Measurements from ENCODE around the gene CDKL5. TPM values are rescaled to one million over a fixed set of nuclear protein-coding genes. Genes with fewer than 3 reads are reported as not detected.
"Not testable (repeated sequence)": the region's sequence is repeated elsewhere in the genome, so short reads cannot be mapped to it uniquely, and the experiment has no call there.

CDKL5 gene
- total RNA-seq, 3 donors from 2014 or later: 5.3 to 14.3 (median 6.9) TPM

DNA sequence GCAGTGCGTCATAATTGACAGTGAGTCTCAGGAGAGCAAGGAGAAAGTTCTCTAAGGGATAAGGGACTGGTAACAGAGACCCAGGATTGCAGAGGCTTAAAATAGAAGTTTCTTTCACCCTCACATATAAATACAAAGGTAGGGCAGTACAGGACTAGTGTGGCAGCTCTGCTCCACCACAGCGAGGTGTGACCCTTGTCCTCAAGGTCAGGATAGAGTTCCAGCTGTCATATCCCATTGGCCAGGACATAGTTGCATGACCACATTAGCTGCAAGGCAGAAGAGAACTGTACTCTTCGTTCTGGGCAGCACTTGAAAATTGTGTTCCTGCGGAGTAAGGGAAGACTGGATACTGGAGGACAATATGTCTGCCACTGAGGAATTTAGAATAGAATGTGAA lies 152.0 kb downstream of the CDKL5 start:
- Histone ChIP-seq H3K4me3 (no peak overlapping the region), H3K27me3 (no peaks in the 10 kb centered on the region), H3K36me3 (no peaks in the 10 kb centered on the region), H3K9me3 (no peaks in the 10 kb centered on the region), H3K4me1 (no peaks in the 10 kb centered on the region), H3K27ac (no peak overlapping the region)
- DNase-seq (ENCODE audit: low spot score in 2 of 2): no peak
- intact Hi-C loops (cut with DNase I; ENCODE audit: low total_unique reads): no loop called here
- TF ChIP-seq POLR2A (IDR thresholded peaks at IDR 0.05): no peak
- no peak for TF ChIP-seq POLR2AphosphoS5 (IDR thresholded peaks at IDR 0.05)
- TF ChIP-seq, protein P1, sequence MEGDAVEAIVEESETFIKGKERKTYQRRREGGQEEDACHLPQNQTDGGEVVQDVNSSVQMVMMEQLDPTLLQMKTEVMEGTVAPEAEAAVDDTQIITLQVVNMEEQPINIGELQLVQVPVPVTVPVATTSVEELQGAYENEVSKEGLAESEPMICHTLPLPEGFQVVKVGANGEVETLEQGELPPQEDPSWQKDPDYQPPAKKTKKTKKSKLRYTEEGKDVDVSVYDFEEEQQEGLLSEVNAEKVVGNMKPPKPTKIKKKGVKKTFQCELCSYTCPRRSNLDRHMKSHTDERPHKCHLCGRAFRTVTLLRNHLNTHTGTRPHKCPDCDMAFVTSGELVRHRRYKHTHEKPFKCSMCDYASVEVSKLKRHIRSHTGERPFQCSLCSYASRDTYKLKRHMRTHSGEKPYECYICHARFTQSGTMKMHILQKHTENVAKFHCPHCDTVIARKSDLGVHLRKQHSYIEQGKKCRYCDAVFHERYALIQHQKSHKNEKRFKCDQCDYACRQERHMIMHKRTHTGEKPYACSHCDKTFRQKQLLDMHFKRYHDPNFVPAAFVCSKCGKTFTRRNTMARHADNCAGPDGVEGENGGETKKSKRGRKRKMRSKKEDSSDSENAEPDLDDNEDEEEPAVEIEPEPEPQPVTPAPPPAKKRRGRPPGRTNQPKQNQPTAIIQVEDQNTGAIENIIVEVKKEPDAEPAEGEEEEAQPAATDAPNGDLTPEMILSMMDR (IDR thresholded peaks at IDR 0.05): no peak

DNA sequence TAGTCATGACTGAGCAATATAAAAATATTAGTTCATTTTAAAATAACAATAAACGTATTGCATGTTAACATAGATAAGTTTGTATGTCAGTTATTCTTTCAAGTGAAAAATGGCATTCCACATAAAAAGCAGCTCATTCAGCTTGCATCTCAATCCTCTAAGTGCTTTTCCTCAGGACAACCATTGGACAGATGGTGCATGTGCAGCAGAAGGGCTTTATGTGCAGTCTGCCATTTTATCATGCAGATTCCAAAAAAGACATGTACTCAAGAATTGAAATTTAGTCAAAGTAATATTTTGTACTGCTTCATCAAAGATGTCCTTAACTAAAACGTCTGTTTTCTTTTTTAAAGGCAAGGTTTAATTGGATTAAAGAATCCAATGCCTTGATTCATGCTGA lies 153.1 kb downstream of the CDKL5 start:
- H3K4me1 ChIP-seq: no peaks in the 10 kb centered on the region
- H3K27ac ChIP-seq: no peak overlapping the region
- no peaks in the 10 kb centered on the region for H3K9me3 ChIP-seq
- no peaks in the 10 kb centered on the region for H3K36me3 ChIP-seq
- TF ChIP-seq POLR2AphosphoS5 (IDR thresholded peaks at IDR 0.05): no peak
- TF ChIP-seq, protein P1 (IDR thresholded peaks at IDR 0.05): no peak
- TF ChIP-seq POLR2A (IDR thresholded peaks at IDR 0.05): no peak
- intact Hi-C loops (cut with DNase I; ENCODE audit: low total_unique reads): no loop called here
- H3K27me3 ChIP-seq: no peaks in the 10 kb centered on the region
- H3K4me3 ChIP-seq: no peak overlapping the region
- no peak for DNase-seq (ENCODE audit: low spot score in 2 of 2)

GRCh38 chrX:18579495-18579894 lies 154.1 kb downstream of the CDKL5 start:
- Histone ChIP-seq H3K27me3 (no peaks in the 10 kb centered on the region), H3K27ac (no peak overlapping the region), H3K9me3 (no peaks in the 10 kb centered on the region), H3K4me3 (no peak overlapping the region), H3K36me3 (no peaks in the 10 kb centered on the region), H3K4me1 (no peaks in the 10 kb centered on the region)
- no peak for DNase-seq (ENCODE audit: low spot score in 2 of 2)
- TF ChIP-seq POLR2A (IDR thresholded peaks at IDR 0.05): no peak
- TF ChIP-seq, protein P1 (IDR thresholded peaks at IDR 0.05): no peak
- no peak for TF ChIP-seq POLR2AphosphoS5 (IDR thresholded peaks at IDR 0.05)
- intact Hi-C loops (cut with DNase I; ENCODE audit: low total_unique reads): no loop called here

DNA sequence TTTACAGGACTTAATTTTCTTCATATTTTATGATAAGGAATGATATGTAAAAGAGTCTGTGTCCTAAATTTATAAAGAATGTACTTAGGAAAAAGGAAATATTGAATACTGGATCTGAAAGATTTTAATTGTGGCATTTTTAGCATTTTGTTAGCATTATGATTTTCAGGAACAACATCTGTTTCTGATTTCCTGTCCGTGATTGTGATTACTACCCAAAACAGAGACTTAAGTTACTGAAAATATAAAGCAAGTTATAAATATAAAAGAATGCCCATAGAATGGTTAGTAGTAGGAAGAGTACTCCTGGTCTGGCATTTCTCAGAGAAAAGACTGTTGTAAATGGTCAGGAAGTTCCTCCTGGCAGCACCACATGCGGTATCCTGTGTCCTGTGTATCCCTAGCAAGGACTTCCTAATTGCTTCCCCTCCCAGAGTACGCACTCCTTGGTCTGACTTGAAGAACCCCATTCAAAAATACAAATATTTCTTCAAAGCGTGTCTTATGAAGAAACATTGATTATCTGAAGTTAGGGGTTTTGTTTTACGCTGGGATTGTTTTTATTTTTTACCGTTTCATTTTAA lies 157.6 kb downstream of the CDKL5 start:
- intact Hi-C loops (cut with DNase I; ENCODE audit: low total_unique reads): no loop called here
- H3K27me3 ChIP-seq: no peaks in the 10 kb centered on the region
- no peaks in the 10 kb centered on the region for H3K4me1 ChIP-seq
- no peak for DNase-seq (ENCODE audit: low spot score in 2 of 2)
- TF ChIP-seq POLR2A (IDR thresholded peaks at IDR 0.05) (no peak), POLR2AphosphoS5 (IDR thresholded peaks at IDR 0.05) (no peak)
- TF ChIP-seq, protein P1 (IDR thresholded peaks at IDR 0.05): no peak
- H3K36me3 ChIP-seq: no peaks in the 10 kb centered on the region
- H3K9me3 ChIP-seq: no peaks in the 10 kb centered on the region
- H3K27ac ChIP-seq: no peak overlapping the region
- H3K4me3 ChIP-seq: no peak overlapping the region

- H3K9me3 ChIP-seq; H3K36me3 ChIP-seq; H3K4me3 ChIP-seq; DNase-seq (ENCODE audit: low spot score in 2 of 2); H3K27ac ChIP-seq; H3K27me3 ChIP-seq; intact Hi-C loops (cut with DNase I; ENCODE audit: low total_unique reads); H3K4me1 ChIP-seq: not testable (repeated sequence)
Observed at GRCh38 chrX:18589292-18589691, 163.9 kb downstream of the CDKL5 start.

GRCh38 chrX:18591834-18592233 lies 166.4 kb downstream of the CDKL5 start:
- Histone ChIP-seq H3K36me3 (no peaks in the 10 kb centered on the region), H3K27me3 (peaks cover 0 to 11% of the 10 kb centered on the region in 2 donors), H3K4me3 (no peak overlapping the region), H3K9me3 (no peaks in the 10 kb centered on the region), H3K4me1 (no peaks in the 10 kb centered on the region), H3K27ac (no peak overlapping the region)
- intact Hi-C loops (cut with DNase I; ENCODE audit: low total_unique reads): no loop called here
- DNase-seq (ENCODE audit: low spot score in 2 of 2): no peak
- TF ChIP-seq POLR2AphosphoS5 (IDR thresholded peaks at IDR 0.05) (no peak), POLR2A (IDR thresholded peaks at IDR 0.05) (no peak)
- TF ChIP-seq, protein P1 (IDR thresholded peaks at IDR 0.05): no peak
